Peyer's patch (tissue), 4 donors: Measurements from ENCODE around the gene DLGAP1. TPM values are rescaled to one million over a fixed set of nuclear protein-coding genes. Genes with fewer than 3 reads are reported as not detected.

Experiments used
- DNase-seq, 3 donors: peaks; one replicate each; pipeline ENCODE4 v3.0.0-alpha.2; 2017 to 2019
- H3K27ac ChIP-seq, 4 donors: fragments of 200-600 bp; sonication (generic); one replicate each; pipeline ENCODE4 v1.5.1; 2016 to 2019
- H3K27me3 ChIP-seq, 2 donors: fragments of 200-600 bp; sonication (generic); one replicate each; pipeline ENCODE4 v1.5.1; 2019
- H3K36me3 ChIP-seq, 3 donors: fragments of 200-600 bp; sonication (generic); one replicate each; pipeline ENCODE4 v1.5.1; 2016 to 2019
- H3K4me1 ChIP-seq, 4 donors: fragments of 200-600 bp; sonication (generic); one replicate each; pipeline ENCODE4 v1.5.1; 2016 to 2019
- H3K4me3 ChIP-seq, 4 donors: fragments of 200-600 bp; sonication (generic); 1 replicate in 3 of 4; 2 replicates in 1 of 4; pipeline ENCODE4 v1.5.1; 2016 to 2019; ENCODE audit warnings: mild to moderate bottlenecking in 1 of 4
- H3K9me3 ChIP-seq, 4 donors: fragments of 200-600 bp; sonication (generic); one replicate each; pipeline ENCODE4 v1.5.1; 2016 to 2019; ENCODE audit warnings: mild to moderate bottlenecking in 1 of 4
- CTCF ChIP-seq, 6 experiments: fragments of 450-650 bp in 4 of 6; fragments of 200-600 bp in 2 of 6; sonication (generic) in 1 of 6; IDR thresholded peaks; one replicate each; pipeline ENCODE4 v1.5.1; 2017 to 2019; ENCODE audit warnings: antibody characterized with exemption in 6 of 6, mild to moderate bottlenecking in 3 of 6, moderate library complexity in 1 of 6
- POLR2A ChIP-seq, 2 donors: fragments of 450-650 bp; IDR thresholded peaks; one replicate each; pipeline ENCODE4 v1.5.1; 2017; ENCODE audit warnings: antibody characterized with exemption in 2 of 2, mild to moderate bottlenecking in 2 of 2, moderate library complexity in 2 of 2
- total RNA-seq, 4 donors: library from RNA; depleted of rRNA; stranded (reverse); fragments of >200 nt; gene quantifications; one replicate each; pipeline ENCODE4 v1.1.0, GENCODE V29; 2016

Gene DLGAP1
- total RNA-seq, 4 donors from 2014 or later, result 0.53 to 4.1 (median 2.1) TPM

GRCh38 chr18:3492721-3493120 is 962.4 kb downstream of the DLGAP1 start:
- Histone ChIP-seq H3K27me3 (no peaks in the 10 kb centered on the region), H3K4me1 (no peaks in the 10 kb centered on the region), H3K27ac (no peak overlapping the region), H3K36me3 (no peaks in the 10 kb centered on the region), H3K4me3 (no peak overlapping the region), H3K9me3 (no peaks in the 10 kb centered on the region)
- TF ChIP-seq CTCF (IDR thresholded peaks at IDR 0.05) (no peak), POLR2A (IDR thresholded peaks at IDR 0.05) (no peak)
- DNase-seq, result no peak

DNA sequence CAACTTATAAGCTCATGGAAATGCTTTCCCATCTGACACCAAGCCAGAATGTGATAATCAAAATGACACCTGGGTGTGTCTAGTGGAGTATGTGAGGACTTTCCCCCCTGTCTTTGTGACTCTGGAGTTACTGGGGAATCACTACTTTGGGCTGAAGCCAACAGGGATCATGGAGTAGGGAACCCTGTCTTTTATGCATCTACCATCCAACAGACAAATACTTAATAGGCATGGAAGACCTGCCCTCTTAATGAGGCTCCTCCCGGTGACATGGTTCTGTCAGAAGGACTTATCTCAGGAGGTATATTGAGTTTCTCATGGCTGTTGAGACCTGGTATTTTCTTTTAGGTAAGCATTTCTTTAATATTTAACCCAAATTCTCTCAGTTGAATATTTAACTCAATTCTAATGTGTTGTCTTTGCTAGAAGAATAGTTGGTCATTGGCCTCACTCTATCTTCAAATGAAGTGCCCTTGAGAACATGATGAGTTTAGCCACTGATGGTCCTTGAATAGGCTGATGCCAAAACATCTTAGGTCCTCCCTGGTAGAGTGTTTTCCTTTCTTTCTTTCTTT is 963.0 kb downstream of the DLGAP1 start:
- Histone ChIP-seq H3K27me3 (no peaks in the 10 kb centered on the region), H3K4me1 (no peaks in the 10 kb centered on the region), H3K27ac (no peak overlapping the region), H3K9me3 (no peaks in the 10 kb centered on the region), H3K4me3 (no peak overlapping the region), H3K36me3 (no peaks in the 10 kb centered on the region)
- no peak for TF ChIP-seq POLR2A (IDR thresholded peaks at IDR 0.05)
- no peak for TF ChIP-seq CTCF (IDR thresholded peaks at IDR 0.05)
- DNase-seq, result no peak

DNA sequence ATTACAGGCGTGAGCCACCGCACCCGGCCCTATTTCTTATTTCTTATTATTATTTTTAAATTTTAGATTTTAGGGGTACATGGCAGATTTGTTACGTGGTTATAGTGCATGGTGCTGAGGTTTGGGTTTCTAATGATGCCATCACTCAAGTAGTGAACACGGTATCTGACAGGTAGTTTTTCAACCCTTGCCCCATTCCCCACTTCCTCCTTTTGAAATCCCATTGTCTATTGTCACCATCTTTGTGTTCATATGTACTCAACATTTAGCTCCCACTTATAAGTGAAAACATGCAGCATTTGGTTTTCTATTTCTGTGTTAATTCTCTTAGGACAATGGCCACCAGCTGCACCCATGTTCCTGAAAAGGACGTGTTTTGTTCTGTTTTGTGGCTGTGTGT is 965.6 kb downstream of the DLGAP1 start:
- TF ChIP-seq CTCF (IDR thresholded peaks at IDR 0.05) (no peak), POLR2A (IDR thresholded peaks at IDR 0.05) (no peak)
- Histone ChIP-seq H3K27ac (no peak overlapping the region), H3K36me3 (no peaks in the 10 kb centered on the region)

GRCh38 chr18:3486512-3486911 is 968.6 kb downstream of the DLGAP1 start:
- no peaks in the 10 kb centered on the region for H3K4me1 ChIP-seq
- H3K9me3 ChIP-seq, result no peaks in the 10 kb centered on the region
- DNase-seq, result no peak
- H3K36me3 ChIP-seq, result no peaks in the 10 kb centered on the region
- H3K27me3 ChIP-seq, result no peaks in the 10 kb centered on the region
- H3K4me3 ChIP-seq, result no peak overlapping the region
- TF ChIP-seq CTCF (IDR thresholded peaks at IDR 0.05), result no peak
- no peak overlapping the region for H3K27ac ChIP-seq

More for the DNA sequence above, 965.6 kb downstream of the DLGAP1 start:
- Histone ChIP-seq H3K4me3 (no peak overlapping the region), H3K9me3 (no peaks in the 10 kb centered on the region), H3K4me1 (no peaks in the 10 kb centered on the region), H3K27me3 (no peaks in the 10 kb centered on the region)
- DNase-seq, result no peak

- H3K27me3 ChIP-seq, result no peaks in the 10 kb centered on the region
- H3K9me3 ChIP-seq, result no peaks in the 10 kb centered on the region
- no peak overlapping the region for H3K4me3 ChIP-seq
- H3K36me3 ChIP-seq, result no peaks in the 10 kb centered on the region
- TF ChIP-seq POLR2A (IDR thresholded peaks at IDR 0.05) (no peak), CTCF (IDR thresholded peaks at IDR 0.05) (no peak)
- no peak overlapping the region for H3K27ac ChIP-seq
- DNase-seq, result no peak
- H3K4me1 ChIP-seq, result no peaks in the 10 kb centered on the region
Measured at GRCh38 chr18:3485153-3486149, 969.7 kb downstream of the DLGAP1 start.
